ENCODE results near the gene AQP10. TPM values are rescaled to one million over a fixed set of nuclear protein-coding genes. Genes with fewer than 3 reads are reported as not detected.

The AQP10 gene
- total and polyA plus RNA-seq, 10 of the 15 experiments (the other 5 are each of a cell fraction or from before 2014, with no cell fraction given) = not detected

- TF ChIP-seq CTCF (IDR thresholded peaks at IDR 0.05 in 2 of 3, conservative IDR thresholded peaks at IDR 0.05 in 1 of 3; ENCODE audit: control insufficient read depth in 2 of 3, extremely low read depth in 1 of 3, insufficient read depth in 1 of 3, low read depth in 3 of 3, low read length in 3 of 3) = peak; percentile 75 to 88 (median 84)
These were observed 14.3 kb downstream of the AQP10 start (continued) for GRCh38 chr1:154335025-154335714.

GRCh38 chr1:154337253-154337894 is 16.5 kb downstream of the AQP10 start:
- ChIA-PET SMC1A (ENCODE audit: uncharacterized antibody, unreplicated experiment) (interaction anchor here (1.1 to 2.6 kb wide), 2 partner anchors 10 to 11 kb away, joined by 3 to 5 read pairs; no protein-coding TSS in a partner anchor), CTCF (interaction anchor here (1.0 to 3.2 kb wide), 3 partner anchors 15 to 139 kb away, joined by 3 to 34 read pairs (median 4); no protein-coding TSS in a partner anchor), RAD21 (ENCODE audit: unreplicated experiment) (interaction anchor here (1.3 to 5.0 kb wide), 2 partner anchors 12 to 142 kb away, joined by 3 to 43 read pairs; partner anchors contain the start of gene ATP8B2), POLR2A (interaction anchor here (0.5 to 0.7 kb wide), 3 partner anchors 16 to 48 kb away, joined by 3 to 5 read pairs (median 3); no protein-coding TSS in a partner anchor)
- no peak for DNase-seq (ENCODE audit: low read depth, low spot score)
- intact Hi-C loops (cut with micrococcal nuclease; ENCODE audit: unreplicated experiment) = loop anchor here (5.0 kb wide), 1 partner anchor 210 kb away; no protein-coding TSS in a partner anchor
- Histone ChIP-seq H3K27ac (ENCODE audit: control insufficient read depth, insufficient read depth) (no peak overlapping the region), H3K9ac (ENCODE audit: control insufficient read depth, insufficient read depth, low read length) (no peak overlapping the region), H3K79me2 (ENCODE audit: control insufficient read depth, insufficient read depth, low read length) (no peaks in the 10 kb centered on the region), H3K4me2 (ENCODE audit: control insufficient read depth, insufficient read depth) (no peak overlapping the region), H3K4me3 (no peak overlapping the region), H3K27me3 (replicated peaks in 1 of 2; ENCODE audit: control insufficient read depth in 2 of 2, insufficient read depth in 2 of 2, low read length in 1 of 2) (no peaks in the 10 kb centered on the region), H4K20me1 (ENCODE audit: control insufficient read depth, insufficient read depth) (no peaks in the 10 kb centered on the region), H3K9me3 (replicated peaks; ENCODE audit: control insufficient read depth, insufficient read depth, low read length) (no peaks in the 10 kb centered on the region), H3K36me3 (ENCODE audit: control insufficient read depth in 2 of 2, insufficient read depth in 2 of 2, low read length in 1 of 2) (peaks cover 0 to 6% of the 10 kb centered on the region in 2 experiments; a peak in 2 of 4 replicates), H2AFZ (ENCODE audit: control insufficient read depth, low read depth, low read length) (no peak overlapping the region), H3K4me1 (ENCODE audit: control insufficient read depth, insufficient read depth, low read length) (no peaks in the 10 kb centered on the region)
- in situ Hi-C loops (cut with MboI) = loop anchor here (10.0 kb wide), 1 partner anchor 153 kb away; no protein-coding TSS in a partner anchor
- FAIRE-seq = no peak
- WGBS (ENCODE audit: insufficient coverage, insufficient replicate concordance, low lambda C conversion rate, missing lambda C conversion rate) = 86% methylated on average over 8 of the region's 8 CpGs
- no peak for ATAC-seq
- BruUV-seq (replicated peaks) = no TSS peak
- TF ChIP-seq FOXM1 (IDR thresholded peaks at IDR 0.05; ENCODE audit: low read depth, low read length) (no peak), E2F4 (IDR thresholded peaks at IDR 0.05; ENCODE audit: low read depth, low read length) (no peak), ETV6 (conservative IDR thresholded peaks at IDR 0.05 in 1 of 2, IDR thresholded peaks at IDR 0.05 in 1 of 2; ENCODE audit: borderline replicate concordance in 1 of 2, low read depth in 1 of 2) (no peak), RELB (IDR thresholded peaks at IDR 0.05; ENCODE audit: low read depth) (no peak), CREM (IDR thresholded peaks at IDR 0.05; ENCODE audit: low read depth) (no peak), NFYB (IDR thresholded peaks at IDR 0.05; ENCODE audit: insufficient read depth, low read depth, low read length) (no peak), RUNX3 (IDR thresholded peaks at IDR 0.05; ENCODE audit: low read length) (no peak), SMAD5 (IDR thresholded peaks at IDR 0.05; ENCODE audit: low read depth) (no peak), ZZZ3 (IDR thresholded peaks at IDR 0.05; ENCODE audit: control insufficient read depth, insufficient read length, low read depth) (no peak), EZH2 (IDR thresholded peaks at IDR 0.05; ENCODE audit: borderline replicate concordance, control insufficient read depth, low read depth, low read length) (no peak), ATF7 (IDR thresholded peaks at IDR 0.05; ENCODE audit: low read depth) (no peak), ZBTB33 (IDR thresholded peaks at IDR 0.05) (no peak)

All from GM12878 (cell line).